Esophagus squamous epithelium (tissue), 4 donors: ENCODE data around the gene MED17.

Source experiments
- CTCF ChIP-seq, 6 experiments: fragments of 450-650 bp in 4 of 6; fragments of 200-600 bp in 2 of 6; sonication (generic) in 2 of 6; IDR thresholded peaks; one replicate each; pipeline ENCODE4 v1.5.1; 2016 to 2019; ENCODE audit warnings: antibody characterized with exemption in 6 of 6, mild to moderate bottlenecking in 4 of 6, moderate library complexity in 4 of 6
- POLR2A ChIP-seq, 4 donors: fragments of 450-650 bp; IDR thresholded peaks; one replicate each; pipeline ENCODE4 v1.6.1; 2017; ENCODE audit warnings: antibody characterized with exemption in 4 of 4, mild to moderate bottlenecking in 4 of 4, moderate library complexity in 3 of 4

- TF ChIP-seq CTCF (IDR thresholded peaks at IDR 0.05) (no peak), POLR2A (IDR thresholded peaks at IDR 0.05) (no peak)
Observed at GRCh38 chr11:93740730-93741093, 43.4 kb upstream of the MED17 start.
